ENCODE data around the gene NCKAP5. TPM values are rescaled to one million over a fixed set of nuclear protein-coding genes. Genes with fewer than 3 reads are reported as not detected.

NCKAP5 gene
- total RNA-seq, 1 donor from 2014 or later = 0.55 TPM

- DNase-seq (ENCODE audit: low read depth) = no peak
Observed at GRCh38 chr2:133152801-133153200, 415.5 kb downstream of the NCKAP5 start.

DNA sequence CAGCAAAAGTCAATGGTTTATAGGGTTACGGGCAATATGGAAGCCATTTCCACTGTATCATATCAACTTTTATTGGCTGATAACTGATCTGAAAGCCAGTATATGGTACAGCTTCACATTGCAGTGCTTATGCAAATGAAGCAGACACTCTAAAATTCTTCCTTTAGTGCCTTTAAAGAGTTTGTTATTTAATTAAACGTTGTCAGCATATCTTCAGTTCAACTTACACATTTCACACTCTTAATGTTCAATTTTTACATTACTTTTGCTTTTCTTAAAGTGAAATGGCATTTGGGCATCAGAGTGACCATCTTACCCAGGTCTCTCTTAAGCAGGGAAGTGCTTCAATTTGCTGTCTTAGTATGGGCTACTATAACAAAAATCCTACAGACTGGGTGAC, 420.1 kb downstream of the NCKAP5 start:
- no peak for DNase-seq (ENCODE audit: low read depth)

- DNase-seq (ENCODE audit: low read depth) = peak; percentile 4
Observed at GRCh38 chr2:133146893-133147292, 421.4 kb downstream of the NCKAP5 start.

- DNase-seq (ENCODE audit: low read depth) = peak; percentile 13
Observed at GRCh38 chr2:133143645-133144044, 424.6 kb downstream of the NCKAP5 start.

GRCh38 chr2:133142087-133142486, 426.2 kb downstream of the NCKAP5 start:
- DNase-seq (ENCODE audit: low read depth) = no peak

GRCh38 chr2:133140620-133141019, 427.6 kb downstream of the NCKAP5 start:
- no peak for DNase-seq (ENCODE audit: low read depth)

GRCh38 chr2:133139847-133140533, 428.3 kb downstream of the NCKAP5 start:
- peak; percentile 64 for DNase-seq (ENCODE audit: low read depth)

- no peak for DNase-seq (ENCODE audit: low read depth)
Observed at GRCh38 chr2:133138693-133139092, 429.6 kb downstream of the NCKAP5 start.

DNA sequence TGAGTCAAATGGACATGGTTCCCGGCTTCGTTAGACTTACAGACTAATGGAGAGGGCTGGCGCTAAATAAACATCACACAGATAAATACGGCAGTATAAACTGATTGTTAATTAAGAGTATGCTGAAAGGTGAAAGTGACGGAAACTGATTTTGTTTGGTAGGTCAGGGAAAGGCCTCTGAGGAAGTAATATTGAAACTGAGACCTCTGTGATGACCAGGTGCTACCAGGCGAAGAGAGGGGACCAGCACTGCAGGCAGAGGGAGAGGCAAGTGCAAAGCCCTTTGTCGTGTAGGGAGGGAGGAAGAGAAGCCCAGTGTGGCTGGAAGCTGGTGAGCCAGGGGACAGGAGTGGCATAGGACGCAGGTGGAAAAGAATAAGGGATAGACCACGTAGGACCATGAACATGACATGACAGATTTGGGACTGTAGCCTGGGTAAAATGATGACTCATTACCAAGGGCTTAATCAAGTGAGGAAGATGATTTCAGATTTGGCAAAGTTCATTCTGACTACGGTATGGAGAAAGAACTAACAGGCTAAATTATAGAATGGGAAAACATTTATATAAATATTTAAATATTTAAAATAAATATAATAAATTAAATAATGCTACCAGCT, 433.1 kb downstream of the NCKAP5 start:
- no peak for DNase-seq (ENCODE audit: low read depth)

GRCh38 chr2:133130548-133131246, 437.6 kb downstream of the NCKAP5 start:
- no peak for DNase-seq (ENCODE audit: low read depth)

DNA sequence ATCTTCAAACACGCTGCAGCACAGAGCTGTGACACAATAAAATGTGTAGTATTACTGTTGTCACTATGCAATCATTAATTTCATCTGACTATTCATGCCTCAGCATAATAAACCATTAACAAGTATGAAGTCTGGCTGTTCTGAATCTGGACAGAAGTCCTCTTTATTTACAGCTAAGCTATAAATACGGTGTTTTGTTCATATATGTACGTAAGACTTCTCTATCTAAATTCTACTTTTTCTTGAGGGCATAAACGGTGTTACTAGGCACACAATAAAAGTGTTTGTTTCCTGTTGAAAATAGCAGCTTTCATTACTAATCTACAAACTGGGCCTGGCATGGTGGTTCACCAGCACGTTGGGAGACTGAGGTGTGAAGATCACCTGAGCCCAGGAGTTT, 443.8 kb downstream of the NCKAP5 start:
- DNase-seq (ENCODE audit: low read depth) = no peak

- DNase-seq (ENCODE audit: low read depth) = no peak
Observed at GRCh38 chr2:133123904-133124303, 444.4 kb downstream of the NCKAP5 start.

GRCh38 chr2:133123393-133123792, 444.9 kb downstream of the NCKAP5 start:
- no peak for DNase-seq (ENCODE audit: low read depth)

DNA sequence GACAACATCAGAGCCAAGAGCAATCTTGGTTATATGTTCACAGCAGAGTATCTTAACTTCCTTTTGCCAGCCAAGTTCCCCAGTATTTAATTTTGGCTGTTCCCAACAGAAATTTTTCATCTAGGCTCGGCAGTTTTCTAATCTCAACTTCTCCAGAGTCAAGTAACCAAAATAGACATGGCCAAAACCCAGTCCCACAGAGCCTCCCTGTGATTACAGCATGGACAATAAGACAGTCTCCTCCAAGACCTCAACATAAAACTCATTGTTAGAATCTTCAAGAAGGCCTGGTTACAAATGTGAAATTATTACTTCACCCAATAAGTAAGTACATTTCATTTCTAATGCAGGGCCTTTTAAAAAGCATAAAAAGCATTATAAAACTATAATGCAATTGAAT, 445.7 kb downstream of the NCKAP5 start:
- no peak for DNase-seq (ENCODE audit: low read depth)

GRCh38 chr2:133120310-133120709, 448.0 kb downstream of the NCKAP5 start:
- DNase-seq (ENCODE audit: low read depth) = no peak

- no peak for DNase-seq (ENCODE audit: low read depth)
Observed at GRCh38 chr2:133110201-133110600, 458.1 kb downstream of the NCKAP5 start.

- peak; percentile 54 for DNase-seq (ENCODE audit: low read depth)
Observed at GRCh38 chr2:133109772-133110171, 458.5 kb downstream of the NCKAP5 start.

DNA sequence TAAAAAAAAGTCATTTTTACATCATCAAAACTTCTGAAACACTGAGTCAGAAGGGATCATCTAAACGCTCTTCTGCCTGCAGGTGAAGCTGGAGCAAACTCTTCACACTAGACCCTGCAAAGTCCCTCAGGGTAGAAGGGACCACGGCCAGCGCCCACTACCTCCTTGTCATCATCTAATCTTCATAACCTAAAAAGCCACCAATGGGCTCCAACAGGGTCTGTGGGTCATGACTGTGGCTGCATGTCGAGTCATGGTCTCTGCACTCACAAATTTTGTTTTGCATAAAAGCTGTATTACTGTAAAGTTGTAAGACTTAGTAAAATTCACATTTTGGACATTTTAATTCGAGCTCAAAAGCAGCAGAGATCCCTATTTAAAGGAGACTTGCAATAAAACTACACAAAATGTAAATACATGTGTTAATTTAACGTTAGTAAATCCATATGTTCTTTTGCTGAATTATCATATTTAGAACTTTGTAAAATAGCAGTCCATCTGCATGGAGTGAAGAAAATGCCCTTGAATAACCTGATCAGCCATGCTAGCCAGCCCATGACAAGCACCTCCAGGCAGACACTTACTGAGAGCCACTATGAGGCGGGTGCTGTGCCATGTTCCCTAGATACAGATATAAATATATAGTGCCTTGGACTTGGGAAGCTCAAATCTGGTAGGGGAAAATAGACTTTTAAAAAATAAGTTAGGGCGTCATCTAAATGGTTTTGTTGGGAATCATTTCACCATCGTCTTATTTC, 461.0 kb downstream of the NCKAP5 start:
- no peak for DNase-seq (ENCODE audit: low read depth)

GRCh38 chr2:133104871-133105270, 463.4 kb downstream of the NCKAP5 start:
- DNase-seq (ENCODE audit: low read depth) = no peak

GRCh38 chr2:133098787-133099186, 469.5 kb downstream of the NCKAP5 start:
- no peak for DNase-seq (ENCODE audit: low read depth)

- peak; percentile 4 for DNase-seq (ENCODE audit: low read depth)
Observed at GRCh38 chr2:133097666-133098065, 470.6 kb downstream of the NCKAP5 start.

DNA sequence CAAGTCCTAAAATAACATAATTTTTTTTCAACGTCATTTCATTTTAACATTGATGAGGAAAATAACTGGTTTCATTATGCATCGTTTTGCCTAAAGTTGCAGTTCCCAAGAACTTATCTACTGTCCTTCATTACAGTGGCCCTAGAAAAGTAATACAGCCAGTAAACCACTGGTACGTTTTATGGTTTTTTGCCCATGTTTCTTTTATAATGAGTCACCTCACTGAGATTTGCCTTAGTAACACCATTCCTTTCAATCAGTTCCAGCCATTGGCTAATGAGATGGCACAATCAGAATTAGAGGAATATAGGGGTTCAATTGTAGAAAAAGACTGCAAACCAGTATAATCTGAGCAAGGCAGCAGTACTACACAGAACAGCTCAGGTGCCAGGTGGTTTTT, 475.7 kb downstream of the NCKAP5 start:
- no peak for DNase-seq (ENCODE audit: low read depth)
